NK-92 treated with Interleukin-12 subunit alpha and Interleukin-12 subunit beta, amount 100 ng/mL, for 24 hours (cell line): ENCODE data around the gene PSME1.
A peak's percentile ranks its signal among the peaks of the same experiment; 100 is the strongest.

ENCODE experiments used
- DNase-seq: peaks from one replicate; lab custom pipeline; 2025; lab: John Stamatoyannopoulos, UW

PSME1 gene

DNA sequence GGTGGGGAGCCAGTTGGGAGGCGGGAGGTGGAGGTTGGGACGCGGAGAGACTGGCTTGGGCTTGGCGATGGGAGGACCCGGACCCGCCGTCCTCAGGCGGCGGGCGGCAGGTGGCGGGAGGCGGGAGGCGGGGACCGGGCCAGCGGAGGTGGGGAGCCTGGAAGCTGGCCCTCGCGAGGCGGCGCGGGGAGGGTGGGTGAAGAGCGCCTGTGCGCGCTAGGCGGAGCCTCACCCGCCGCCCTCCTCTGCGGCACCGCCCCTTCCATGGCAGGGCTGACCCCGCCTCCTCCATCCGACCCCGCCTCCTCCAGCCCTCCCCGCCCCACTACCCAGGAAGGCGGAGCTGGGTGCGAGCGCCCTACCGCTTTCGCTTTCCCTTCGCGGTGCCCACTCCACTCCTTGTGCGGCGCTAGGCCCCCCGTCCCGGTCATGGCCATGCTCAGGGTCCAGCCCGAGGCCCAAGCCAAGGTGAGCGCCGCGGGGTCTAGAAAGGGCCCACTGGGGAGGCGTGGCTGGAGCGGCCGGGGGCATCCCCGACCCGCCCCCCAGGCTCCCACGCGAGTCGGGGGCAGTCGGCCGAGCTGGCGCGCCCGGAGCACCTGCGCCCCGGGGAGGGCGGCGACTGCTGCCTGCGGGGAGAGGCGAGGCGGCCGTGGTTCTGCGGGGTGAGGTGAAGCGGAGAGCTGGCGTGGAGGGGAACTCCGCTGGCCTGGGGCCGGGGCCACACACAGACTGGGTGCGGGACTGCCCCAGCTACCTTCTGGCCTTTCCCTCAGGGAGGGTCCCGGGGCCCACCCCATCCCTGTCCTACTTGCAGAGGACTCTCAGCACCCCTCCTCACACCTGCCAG is at the start of gene PSME1:
Gene PSME1 (plus strand): TSS at position 361 of the 850 bp plus-strand sequence. CDS start 69 bp downstream, at position 430.
- peak; percentile 90 for DNase-seq

DNA sequence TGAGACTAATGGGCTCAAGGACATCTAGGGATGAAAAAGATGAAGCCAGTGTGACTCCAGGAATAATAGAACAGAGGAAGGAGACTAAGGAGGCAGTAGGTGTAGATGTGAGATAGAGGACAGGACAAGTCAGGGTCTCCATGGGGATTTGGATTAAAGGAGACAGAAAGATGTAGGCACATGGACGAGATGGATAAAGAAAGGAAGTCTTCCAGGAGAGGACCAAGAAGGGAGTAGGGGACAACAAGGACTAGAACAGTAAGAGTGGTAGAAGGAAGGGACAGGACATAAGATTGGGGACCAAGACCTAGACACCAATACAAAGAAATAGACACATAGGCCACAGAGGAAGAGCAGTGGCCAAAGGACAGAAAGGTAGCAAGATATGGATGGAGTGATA is 49.0 kb upstream of the PSME1 start:
- no peak for DNase-seq

DNA sequence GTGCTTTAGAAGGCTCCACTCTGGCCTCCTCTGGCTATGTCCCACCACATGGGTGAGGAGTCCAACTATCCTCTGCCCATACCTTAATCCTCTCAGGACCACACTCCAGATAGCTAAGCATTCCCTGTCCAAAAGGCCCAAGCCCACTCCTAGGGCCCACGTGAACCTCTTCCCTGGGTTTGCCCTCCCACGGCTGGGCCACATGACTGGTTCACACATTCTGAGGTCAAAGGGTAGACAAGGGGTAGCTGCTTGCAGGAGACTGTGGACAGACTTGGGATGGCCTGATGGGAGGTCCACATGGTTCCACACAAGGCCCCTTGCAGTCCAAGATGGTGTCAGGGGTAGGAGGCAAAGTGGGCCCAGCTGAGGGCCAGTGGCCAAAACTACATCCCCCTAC is 47.9 kb upstream of the PSME1 start:
- DNase-seq = no peak

DNA sequence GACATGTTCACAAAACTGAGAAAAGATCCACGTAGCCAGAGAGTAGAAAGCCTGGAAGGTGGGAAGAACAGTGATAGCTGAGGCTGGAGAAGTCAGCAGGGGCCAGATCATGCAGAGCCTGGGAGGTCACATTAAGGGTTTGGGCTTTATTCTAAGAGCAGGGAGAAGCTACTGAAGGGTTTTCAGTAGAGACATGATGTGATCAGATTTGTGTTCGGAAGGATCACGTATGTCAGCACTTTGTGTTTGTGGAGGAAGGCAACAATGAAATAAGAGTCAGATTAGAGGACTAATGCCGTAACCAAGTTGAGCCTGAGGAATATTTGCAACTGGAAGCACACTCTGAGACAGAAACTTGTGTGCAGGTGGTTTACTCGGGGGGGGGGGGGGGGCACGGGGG is 46.1 kb upstream of the PSME1 start:
- no peak for DNase-seq

DNA sequence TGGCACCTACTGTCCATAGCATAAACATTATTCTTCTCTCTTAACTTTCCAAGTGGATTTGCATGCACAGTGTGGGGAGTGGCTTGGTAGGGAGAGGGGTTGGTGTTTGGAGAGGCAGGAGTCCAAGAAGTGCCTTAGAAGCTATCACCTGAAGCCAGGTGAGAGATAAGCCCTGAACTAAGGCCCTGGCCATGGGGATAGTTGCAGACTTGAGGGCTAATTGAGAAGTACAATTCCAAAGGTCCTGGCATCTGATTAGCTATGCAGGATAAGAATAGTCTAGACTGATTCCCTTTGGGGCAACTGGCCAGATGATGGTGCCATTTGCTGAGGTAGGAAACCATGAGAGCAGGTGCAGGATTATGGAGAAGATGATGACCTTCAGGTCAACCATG is 43.9 kb upstream of the PSME1 start:
- DNase-seq = no peak

DNA sequence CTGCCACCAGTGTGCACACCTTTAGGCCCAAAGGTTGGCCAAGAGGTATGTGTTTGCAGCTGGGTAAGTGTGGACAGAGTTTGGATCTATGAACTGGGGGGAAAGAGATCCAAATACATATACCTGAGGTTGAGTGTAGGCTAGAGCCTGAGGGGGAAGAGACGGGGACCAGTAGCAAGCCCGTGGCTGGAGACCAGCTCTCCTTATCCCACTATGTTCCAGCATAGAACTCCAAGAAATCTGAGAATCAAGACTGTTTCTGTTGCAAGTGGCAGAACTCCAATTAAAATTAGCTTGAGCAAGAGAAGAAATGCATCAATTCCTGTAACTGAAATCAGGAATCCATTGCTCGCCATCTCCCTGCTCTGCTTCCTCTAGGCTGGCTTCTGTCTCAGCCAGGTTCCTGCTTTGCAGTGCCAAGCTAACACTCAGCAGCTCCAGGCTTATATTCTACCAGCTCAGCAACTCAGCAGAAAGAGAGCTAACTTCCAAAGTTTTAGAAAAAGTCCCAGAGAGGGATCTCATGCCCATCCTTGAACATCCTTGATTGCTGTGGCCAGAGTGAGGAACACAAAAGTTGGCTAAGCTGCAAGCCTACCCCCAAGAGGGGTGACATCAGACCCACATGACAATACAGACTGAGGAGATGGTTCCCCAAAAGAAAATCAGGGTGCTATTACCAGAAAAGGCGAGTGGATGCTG is 43.3 kb upstream of the PSME1 start:
- no peak for DNase-seq

DNA sequence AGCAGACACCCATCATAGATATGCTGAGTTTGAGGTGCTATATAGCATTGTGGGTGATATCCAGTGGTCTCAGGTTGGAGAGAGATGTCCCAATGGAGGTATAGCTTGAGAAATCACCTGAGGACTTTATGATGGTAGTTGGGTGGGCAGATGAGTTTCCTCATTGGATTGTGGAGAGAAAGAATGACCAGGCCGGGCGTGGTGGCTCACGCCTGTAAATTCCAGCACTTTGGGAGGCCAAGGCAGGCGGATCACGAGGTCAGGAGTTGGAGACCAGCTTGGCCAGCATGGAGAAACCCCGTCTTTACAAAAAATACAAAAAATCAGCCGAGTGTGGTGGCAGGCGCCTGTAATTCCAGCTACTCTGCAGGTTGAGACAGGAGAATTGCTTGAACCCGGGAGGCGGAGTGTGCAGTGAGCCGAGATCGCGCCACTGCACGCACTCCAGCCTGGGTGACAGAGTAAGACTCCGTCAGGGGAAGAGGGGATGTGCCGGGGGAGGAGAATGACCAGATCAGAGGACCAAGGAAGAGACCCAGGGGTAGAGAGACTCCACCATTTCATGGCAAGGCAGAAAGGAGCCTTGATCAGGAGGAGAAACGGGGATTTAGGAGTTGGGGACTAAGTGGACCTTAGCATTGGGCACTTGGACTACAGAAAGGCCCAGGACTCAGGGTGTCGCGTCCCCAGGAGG is 42.6 kb upstream of the PSME1 start:
- DNase-seq = no peak

DNA sequence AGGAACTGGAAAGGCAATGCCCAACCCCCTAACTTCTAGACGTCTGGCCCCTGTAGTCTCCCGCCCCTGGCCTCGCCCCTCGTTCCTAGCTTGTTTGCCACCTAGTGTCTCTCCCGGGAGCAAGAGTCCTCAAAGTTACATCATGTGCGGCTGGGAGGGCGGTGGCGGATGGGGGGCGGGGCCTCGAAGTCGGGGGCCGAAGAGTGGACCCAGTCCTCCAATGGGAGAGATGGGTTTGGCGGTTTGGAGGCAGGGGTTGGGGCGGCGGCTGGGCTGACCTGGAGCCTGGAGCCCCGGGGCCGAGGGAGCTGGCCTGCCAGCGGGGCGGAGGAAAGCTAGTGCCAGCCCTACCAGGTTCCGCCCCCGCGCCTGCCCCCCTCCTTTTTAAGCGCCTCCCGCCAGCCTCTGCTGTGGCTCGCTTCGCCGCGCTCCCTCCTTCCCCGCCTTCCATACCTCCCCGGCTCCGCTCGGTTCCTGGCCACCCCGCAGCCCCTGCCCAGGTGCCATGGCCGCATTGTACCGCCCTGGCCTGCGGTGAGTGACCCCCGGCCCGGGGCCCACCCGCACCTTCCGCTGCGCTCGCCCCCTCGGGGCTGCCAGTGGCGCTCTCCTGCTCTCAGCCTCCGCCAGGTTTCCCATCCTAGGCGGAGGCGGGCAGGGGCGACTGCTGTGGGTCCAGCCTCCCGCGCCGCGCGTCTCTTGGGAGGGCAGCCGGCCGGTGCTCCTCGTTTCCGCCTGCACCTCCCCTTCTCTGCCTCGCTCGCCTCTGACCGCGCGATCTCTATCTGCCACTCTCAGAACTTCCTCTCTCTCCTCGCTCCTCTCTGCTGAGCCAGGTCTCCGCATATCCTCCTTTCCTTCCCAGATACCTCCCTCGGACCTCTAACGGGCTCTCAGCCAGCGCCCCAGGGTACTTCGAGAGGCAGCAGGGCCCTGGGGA is 41.8 kb upstream of the PSME1 start, which contains the start of gene PCK2:
Gene PCK2 (plus strand): TSS at position 411 of the 940 bp plus-strand sequence. CDS start 95 bp downstream, at position 506.
- peak; percentile 92 for DNase-seq

DNA sequence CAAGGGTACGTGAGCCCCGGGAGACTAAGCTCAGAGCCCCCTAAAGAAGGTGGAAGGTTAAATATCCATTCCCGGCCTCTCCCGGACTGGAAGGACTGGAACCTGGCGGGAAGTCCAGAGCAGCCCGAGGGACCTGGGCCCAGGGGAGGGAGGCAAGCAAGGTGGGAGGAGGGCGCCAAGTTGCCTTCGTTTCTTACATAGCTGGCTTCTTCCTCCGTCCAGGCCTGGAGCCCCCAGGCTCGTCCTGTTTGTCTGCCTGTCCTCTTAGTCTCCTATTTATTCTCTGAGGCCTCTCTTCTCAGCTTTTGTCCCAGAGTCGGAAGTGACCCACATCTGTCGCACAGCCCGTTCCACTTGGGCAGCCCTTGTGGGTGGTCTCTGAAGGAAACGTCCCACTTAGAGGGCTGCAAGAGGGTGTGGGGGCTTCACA is 41.1 kb upstream of the PSME1 start:
- DNase-seq = no peak

DNA sequence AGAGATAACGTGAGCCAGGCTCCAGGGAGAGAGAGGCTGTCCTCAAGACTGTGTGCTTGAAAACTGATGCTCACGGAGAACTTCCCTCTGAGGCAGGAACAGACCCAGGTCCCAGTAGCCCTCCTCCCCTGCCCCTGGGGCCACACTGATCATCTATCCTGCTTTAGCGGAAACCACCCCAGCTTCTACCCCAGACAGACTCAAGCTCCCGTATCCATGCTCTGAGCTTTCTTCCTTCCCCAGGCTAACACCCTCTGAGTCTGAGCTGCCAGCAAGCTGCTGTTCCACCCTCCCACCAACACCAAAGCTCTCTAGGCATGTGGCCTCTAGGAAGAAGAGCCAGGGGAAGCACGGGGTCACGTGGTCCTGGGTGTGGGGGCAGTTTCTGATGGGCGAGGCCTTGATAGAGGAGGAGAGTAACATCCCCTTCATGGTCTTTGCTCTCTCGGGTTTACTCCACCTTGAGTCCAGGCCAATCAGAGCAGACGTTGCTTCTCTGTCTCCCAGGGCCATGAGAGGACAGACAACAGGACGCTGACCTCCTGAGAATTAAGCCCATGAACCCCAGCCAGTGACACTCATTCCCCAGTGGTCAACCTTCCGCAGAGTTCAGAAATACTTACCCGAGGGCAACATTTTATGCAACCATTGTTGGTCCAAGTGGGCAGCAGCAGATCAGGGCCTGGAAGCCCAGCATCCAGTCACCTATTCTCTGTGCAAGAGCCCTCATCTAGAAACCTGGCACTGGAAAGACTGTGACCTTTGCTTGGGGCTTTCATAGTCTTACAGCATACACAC is 40.5 kb upstream of the PSME1 start:
- peak; percentile 45 for DNase-seq

DNA sequence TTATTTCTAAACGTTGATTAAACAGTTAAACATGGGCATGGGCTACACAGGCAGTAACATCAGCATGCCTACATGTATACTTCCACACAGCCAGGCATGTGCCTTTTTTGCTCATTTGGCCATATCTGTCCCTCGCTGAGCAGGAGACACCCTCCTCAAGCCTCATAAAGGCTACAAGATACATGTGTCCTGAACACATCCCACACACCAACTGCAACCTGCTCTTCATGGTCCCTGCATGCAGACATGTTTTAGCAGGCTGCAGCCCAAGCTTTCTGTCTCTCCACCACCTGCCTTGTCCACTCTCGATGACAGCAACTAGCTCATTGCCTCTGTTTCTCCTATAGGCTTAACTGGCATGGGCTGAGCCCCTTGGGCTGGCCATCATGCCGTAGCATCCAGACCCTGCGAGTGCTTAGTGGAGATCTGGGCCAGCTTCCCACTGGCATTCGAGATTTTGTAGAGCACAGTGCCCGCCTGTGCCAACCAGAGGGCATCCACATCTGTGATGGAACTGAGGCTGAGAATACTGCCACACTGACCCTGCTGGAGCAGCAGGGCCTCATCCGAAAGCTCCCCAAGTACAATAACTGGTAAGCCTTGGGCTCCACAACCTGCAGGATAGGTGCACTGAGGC is 39.3 kb upstream of the PSME1 start:
- no peak for DNase-seq

DNA sequence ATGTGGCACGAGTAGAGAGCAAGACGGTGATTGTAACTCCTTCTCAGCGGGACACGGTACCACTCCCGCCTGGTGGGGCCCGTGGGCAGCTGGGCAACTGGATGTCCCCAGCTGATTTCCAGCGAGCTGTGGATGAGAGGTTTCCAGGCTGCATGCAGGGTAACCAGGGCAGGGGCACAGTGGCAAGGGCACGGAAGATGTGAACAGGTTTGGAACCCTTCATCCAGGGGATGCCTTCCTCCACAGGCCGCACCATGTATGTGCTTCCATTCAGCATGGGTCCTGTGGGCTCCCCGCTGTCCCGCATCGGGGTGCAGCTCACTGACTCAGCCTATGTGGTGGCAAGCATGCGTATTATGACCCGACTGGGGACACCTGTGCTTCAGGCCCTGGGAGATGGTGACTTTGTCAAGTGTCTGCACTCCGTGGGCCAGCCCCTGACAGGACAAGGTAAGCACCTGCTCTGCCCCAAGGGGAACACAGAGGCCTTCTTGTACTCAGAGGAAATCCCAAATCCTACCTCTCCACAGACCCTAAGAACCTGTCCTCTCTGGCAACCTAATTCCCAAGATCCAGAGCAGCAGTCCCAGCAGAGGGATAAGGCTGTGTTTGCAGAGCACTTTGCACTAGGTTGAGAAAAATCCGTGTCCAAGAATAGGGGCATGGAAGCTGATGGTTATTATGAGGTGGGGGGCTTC is 37.6 kb upstream of the PSME1 start:
- no peak for DNase-seq

DNA sequence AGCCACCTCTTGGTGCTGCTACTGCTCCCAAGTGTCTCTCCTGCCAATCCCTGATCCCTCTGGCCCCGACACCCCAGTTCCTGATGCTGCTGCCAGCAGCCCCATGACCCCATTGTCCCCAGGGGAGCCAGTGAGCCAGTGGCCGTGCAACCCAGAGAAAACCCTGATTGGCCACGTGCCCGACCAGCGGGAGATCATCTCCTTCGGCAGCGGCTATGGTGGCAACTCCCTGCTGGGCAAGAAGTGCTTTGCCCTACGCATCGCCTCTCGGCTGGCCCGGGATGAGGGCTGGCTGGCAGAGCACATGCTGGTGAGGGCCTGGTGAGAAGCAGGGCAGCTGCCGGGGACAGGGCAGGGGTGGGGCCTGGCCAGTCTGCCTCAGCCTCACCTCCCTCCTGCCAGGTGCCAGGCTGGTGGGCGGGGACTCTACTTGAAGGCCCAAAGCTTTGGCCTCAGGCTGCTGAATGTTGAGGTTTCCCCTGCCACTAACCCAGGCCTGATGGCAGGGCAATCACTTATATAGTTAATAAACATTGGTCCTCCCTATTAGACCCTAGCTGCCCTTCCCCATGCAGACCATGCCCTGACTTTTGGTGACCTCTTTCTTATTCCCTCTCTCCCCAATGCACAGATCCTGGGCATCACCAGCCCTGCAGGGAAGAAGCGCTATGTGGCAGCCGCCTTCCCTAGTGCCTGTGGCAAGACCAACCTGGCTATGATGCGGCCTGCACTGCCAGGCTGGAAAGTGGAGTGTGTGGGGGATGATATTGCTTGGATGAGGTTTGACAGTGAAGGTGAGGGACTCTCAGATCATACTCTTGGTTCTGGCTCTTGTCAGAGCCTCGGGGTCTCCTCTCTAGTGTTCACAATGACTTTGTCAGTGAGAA is 36.8 kb upstream of the PSME1 start:
- DNase-seq = no peak

DNA sequence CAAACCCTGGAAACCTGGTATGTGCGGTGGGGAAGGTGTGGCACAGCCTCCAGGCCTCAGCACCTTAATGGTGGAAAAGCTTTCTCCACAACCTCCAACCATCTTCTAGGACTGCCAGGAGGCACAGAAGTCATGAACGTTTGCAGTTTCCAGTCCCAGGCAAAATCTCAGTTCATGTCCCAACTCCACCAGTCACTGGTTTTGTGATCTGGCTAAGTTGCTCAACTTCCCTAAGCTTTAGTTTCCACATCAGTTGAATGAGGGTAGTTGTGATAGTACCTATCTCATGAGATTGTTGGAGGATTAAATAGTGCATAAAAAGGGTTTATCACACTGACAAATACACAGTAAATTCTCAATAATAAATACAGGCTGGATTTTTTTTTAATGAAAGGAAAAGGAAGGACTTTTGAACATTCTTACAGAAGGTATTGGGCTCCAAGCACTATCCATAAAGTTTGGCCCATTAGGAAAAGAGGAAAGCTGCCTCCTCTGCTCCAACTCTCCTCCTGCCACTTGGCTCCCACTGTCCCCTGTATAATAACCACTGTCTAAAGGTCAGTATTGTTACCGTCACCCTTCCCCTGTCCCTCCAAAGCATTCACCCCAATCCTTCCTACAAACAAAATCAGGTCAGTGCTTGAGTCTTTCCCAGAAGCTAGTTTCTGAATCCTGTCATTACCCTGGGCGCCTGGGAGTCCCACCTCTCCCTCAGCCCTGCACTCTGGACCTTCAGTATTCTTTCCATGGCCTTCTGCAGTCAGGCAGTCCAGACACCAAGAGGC is 35.6 kb upstream of the PSME1 start:
- no peak for DNase-seq

DNA sequence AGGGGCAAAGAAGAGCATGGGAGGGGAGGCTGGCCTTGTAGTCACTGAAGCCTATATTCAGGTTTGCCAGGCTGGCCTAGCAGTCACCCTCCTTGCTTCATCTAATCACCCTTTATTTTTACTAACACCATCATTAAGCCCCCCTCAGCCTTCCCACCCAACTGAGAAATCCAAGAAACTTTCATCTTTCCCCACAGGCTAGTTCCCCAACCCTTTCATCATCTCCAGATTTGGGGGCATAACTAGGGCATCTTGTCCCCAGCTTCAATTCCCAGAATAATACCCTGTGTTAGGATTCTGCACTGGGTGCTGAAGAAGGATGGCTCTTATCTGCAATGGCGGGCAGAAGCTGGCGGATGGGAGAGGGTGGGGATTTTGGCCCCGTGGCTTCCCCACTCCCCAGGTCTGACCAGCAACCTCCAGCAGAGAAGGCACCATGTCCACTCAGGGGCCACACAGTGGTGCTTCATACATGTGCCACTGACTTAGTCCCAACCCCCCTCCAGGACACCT is 35.0 kb upstream of the PSME1 start:
- DNase-seq = no peak

DNA sequence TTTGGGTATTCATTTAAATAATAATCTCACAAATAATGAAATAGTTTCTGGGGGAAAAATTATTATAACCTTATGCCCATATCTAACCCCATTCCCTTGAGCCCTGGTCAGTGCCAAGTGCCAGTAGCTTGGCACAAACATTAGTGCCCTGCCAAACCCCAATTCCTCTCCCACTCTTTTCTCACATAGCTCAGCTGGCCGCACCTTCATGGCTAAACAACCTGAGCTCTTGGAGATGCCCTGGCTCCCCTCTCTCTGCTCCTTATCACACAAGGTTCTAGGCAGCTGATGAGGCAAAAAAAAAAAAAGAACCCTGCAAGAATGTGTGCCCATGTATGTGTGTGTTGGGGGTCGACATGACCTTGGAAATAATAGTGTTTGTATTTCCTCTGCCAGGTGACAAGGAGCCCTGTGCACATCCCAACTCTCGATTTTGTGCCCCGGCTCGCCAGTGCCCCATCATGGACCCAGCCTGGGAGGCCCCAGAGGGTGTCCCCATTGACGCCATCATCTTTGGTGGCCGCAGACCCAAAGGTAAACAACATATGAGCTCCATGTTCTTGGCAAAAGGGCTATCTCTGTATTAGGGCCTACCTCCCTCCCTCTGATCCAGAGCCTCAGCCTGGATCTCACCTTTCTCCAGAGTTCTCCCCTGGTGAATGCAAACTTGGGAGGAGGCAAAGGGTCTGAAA is 33.5 kb upstream of the PSME1 start:
- DNase-seq = no peak

DNA sequence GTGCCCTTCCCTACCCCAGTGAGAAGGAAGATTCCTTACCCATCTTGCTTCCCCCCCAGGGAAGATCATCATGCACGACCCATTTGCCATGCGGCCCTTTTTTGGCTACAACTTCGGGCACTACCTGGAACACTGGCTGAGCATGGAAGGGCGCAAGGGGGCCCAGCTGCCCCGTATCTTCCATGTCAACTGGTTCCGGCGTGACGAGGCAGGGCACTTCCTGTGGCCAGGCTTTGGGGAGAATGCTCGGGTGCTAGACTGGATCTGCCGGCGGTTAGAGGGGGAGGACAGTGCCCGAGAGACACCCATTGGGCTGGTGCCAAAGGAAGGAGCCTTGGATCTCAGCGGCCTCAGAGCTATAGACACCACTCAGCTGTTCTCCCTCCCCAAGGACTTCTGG is 32.5 kb upstream of the PSME1 start:
- no peak for DNase-seq
